Epidermal melanocyte (primary cell): ENCODE data around the gene USP33.
"Not testable (repeated sequence)": the region's sequence is repeated elsewhere in the genome, so short reads cannot be mapped to it uniquely, and the experiment has no call there.

Experiments used
- DNase-seq: peaks from one replicate; pipeline ENCODE4 v3.0.0; 2011; ENCODE audit warnings: low spot score; ENCODE audit not compliant: insufficient read length

USP33 gene

DNA sequence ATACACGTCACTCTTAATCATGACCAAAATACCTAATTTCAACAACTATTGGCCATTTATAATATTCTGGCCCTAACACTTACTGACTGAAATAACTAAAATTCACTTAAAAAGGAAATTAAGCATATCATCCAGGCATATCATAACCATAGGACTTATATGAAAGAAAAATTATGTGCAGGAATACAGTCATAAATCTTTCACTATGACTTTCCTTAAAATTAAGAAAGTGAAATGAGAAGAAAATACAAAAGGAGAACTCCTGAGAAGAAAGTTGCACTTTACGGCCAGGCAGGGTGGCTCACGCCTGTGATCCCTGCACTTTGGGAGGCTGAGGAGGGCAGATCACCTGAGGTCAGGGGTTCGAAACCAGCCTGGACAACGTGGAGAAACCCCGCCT is 86.6 kb downstream of the USP33 start:
- DNase-seq, result no peak

DNA sequence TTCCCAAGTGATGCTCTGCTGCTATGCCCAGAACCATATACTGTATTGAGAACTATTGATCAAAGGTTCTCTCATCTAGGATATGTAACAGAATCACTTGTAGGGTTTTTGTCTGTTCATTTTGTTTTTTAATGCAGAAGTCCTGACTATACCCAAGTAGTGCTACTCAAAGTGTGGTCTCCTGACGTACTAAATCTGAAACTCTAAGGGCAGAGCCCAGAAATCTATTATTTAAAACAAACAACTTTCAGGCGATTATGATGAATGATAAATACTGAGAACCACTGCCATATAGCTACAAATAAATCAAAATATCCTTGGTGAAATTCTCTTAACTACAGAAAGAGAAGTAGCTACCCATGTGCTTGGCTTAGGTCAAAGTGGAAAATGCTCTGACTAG is 87.3 kb downstream of the USP33 start:
- no peak for DNase-seq

DNA sequence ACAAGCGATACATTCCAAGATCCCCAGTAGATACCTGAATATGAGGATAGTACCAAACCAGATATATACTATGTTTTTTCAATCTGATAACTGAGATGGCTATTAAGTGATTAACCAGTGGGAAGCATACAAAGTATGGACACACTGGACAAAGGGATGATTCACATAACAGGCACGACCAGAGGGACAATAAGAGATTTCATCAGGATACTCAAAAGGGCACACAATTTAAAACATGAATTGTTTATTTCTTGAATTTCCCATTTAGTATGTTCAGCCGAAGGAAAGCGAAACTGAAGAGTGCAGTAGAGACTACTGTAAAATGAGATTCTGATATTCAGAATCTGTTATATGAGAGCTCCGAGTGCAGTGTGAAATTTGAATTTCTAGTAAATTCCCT is 87.8 kb downstream of the USP33 start:
- no peak for DNase-seq

DNA sequence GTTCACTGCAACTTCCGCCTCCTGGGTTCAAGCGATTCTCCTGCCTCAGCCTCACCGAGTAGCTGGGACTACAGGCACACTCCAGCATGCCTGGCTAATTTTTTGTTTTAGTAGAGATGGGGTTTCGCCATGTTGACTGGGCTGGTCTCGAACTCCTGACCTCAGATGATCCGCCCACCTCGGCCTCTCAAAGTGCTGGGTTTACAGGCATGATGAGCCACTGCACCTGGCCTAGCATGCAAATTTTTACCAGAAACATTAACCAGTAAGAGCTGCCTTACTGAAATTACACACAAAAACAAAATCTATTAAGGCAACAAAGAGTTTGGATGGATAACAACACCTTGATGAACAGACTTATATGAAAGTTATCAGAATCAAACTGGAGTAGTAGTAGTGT is 89.3 kb downstream of the USP33 start:
- no peak for DNase-seq

DNA sequence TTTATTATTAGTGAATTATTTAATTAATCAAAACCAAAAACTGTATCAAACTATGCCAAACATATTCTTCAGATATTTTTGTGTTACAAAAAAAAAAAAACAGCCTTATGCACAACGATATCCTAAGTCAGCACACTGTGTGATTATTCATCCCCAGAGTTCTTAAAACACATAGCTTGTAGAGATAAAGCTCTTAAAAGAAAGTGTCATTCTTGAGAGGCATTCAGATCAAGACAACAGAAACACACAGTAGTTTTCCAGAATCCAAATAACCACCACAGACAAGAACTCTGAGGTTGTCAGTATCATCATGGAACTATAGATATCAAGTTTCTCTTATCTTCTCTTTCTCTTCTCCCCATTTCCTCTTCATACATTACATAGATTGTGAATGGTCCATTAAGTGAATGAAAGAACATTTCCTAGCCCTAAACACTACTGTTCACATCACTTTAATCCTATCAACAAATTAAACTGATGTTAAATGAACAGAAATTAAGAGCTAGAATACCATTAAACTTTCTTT is 90.7 kb downstream of the USP33 start:
- no peak for DNase-seq

DNA sequence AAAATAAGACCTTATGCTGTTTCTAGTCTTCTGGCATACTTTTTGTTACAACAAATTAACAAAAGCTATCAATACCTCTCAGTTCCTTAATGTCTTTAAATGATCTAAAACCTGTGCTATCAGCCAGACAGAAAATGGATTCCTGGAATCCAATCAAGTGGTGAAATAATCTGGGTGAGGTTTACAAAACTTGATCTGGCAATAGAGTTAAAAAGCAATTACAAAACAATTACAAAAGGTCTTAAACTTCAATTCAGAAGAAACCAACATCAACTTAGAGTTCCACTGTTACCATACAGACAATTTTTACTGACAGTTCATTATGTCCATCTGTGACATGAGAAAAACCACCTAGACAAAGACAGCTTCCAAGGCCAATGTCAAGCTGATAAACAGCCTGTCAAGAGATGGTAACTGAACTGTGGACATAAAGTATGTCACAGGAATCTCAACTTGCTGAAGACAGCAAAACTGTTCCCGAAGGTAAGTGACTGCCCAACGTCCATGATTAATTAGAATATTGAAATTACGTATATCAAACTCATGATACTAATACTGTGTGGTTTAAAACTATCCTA is 94.6 kb downstream of the USP33 start:
- no peak for DNase-seq

DNA sequence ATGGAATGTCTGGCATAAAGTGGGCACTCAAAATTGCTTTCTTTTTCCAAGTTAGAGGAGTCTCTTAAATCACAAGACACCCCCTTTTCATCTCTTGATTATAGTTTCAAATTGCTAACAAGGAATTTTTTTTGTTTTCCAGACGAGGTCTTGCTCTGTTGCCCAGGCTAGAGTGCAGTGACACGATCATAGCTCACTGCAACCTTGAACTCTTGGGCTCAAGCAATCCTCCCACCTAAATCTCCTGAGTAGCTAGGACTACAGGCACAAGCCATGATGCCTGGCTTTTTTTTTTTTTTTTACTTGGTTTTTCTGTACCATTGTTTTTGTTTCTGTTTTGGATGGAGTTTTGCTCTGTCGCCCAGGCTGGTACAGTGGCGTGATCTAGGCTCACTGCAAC is 98.0 kb downstream of the USP33 start:
- no peak for DNase-seq

DNA sequence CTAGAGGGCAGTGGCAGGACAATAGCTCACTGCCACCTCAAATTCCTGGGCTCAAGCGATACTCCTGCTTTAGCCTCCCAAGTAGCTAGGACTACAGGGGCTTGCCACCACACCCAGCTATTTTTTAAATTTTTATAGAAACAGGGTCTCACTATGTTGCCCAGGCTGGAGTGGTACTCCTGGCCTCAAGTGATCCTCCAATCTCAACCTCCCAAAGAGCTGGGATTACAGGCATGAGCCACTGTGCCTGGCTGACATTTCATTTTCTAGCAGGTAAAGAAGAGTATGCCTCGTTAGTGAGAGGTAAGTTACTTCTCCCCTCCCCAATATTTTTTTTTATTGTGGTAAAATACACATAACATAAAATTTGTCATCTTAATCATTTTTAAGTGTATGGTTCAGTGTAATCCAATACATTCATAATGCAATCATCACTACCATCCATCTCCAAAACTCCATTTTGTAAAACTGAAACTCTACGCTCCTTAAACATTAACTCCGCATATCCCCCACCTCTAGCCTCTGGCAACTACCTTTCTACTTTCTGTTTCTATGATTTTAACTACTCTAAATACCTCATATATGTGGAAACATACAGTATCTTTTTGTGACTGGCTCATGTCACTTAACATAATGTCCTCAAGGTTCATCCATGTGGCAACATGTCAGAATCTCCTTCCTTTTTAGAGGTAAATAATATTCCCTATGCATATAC is 99.6 kb downstream of the USP33 start:
- no peak for DNase-seq

DNA sequence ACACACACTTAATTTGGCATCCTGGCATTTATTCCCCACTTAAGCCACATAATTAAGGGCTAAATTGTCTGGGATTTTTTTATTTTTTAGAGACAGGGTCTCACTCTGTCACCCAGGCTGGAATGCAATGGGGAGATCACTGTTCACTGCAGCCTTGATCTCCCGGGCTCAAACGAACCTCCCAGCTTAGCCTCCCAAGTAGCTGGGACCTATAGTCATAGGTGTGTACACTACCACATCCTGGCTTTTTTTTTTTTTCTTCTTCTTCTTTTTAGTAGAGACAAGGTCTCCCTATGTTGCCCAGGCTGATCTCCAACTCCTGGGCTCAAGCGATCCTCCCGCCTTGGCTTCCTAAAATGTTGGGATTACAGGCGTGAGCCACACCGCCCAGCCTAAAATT is 101.4 kb downstream of the USP33 start:
- DNase-seq, result no peak

DNA sequence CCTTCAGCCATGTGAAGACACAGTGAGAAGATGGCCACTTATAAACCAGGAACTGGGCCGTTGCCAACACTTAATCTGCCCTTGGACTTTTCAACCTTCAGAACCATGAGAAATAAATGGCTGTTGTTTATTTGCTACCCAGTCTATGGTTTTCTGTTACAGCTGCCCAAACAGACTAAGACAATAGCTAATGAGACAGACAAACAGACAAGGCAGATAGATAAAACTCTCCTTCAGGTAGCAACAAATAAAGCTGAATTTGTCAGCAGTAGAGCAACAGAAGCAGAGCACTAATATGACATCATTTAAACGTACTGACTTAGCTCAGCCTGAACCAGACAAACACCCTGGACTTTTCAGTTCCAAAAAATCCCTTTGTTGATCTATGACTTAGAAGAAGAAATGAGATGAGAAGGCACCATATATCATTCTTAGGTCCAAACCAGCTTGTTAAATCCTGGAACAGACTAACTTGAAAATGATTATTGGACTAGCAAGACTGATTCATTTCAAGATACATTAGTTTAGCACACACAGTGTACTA is 104.1 kb downstream of the USP33 start:
- DNase-seq, result no peak

DNA sequence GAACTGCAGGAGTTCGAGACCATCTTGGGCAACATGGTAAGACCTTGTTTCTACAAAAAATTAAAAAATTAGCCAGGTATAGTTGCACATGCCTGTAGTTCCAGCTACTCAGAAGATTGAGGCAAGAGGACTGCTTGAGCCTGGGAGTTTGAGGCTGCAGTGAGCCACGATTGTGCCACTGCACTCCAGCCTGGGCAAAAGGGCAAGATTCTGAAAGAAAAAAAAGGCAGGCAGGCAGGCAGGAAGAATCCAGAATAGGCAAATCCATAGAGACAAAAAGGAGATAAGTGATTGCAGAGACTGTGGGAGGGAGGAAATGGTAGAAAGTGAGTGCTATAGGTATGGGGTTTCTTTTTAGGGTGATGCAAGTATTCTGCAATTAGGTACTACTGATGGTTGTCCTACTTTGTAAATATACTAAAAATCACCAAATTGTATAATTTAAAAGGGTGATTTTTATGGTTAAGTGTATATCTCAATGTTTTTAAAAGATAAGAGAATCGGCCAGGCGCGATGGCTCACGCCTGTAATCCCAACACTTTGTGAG is 106.6 kb downstream of the USP33 start:
- no peak for DNase-seq

DNA sequence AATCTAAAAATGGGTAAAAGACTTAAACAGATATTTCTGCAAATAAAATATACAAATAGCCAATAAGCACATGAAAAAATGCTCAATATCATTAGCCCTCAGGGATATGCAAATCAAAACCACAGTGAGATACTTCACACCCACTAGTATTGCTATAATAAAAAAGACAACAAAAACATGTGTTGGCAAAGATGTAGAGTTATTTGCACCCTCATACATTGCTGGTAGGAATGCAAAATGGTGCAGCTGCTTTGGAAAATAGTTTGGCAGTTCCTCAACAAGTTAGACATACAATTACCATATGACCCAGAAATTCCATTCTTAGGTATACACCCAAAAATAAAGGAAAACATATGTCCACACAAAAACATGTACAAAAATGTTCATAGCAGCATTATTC is 107.4 kb downstream of the USP33 start:
- no peak for DNase-seq

DNA sequence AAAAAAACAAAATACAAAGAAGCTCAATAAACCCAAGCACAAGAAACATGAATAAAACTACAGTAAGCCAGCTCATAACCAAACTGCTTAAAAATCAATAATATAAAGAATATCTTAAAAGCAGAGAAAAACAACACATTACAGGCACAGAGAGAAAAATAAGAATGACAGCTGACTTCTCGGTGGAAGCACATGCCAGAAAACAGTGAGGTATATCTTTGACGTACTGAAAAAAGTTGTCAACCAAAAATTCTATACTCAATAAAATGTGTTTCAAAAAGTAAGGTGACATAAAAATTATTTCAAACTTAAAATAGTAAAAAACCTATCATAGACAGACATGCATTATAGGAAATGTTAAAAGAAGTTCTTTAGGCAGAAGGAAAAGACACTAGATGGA is 110.5 kb downstream of the USP33 start:
- no peak for DNase-seq

DNA sequence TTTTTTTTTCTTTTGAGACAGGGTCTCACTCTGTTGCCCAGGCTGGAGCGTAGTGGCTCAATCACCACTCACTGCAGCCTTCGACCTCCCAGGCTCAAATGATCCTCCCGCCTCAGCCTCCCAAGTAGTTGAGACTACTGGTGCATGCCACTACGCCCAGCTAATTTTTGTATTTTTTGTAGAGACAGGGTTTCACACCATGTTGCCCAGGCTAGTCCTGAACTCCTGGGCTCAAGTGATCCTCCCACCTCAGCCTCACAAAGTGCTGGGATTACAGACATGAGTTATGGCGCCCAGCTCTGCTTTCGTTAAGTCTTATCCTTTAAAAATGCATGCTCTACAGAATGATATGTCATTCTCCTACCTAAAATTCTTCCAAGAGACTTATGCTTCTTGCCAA is 113.4 kb downstream of the USP33 start:
- DNase-seq, result not testable (repeated sequence)
